Smooth muscle cell (in vitro differentiated cells): ENCODE measurements around the gene SCAMP3. TPM values are rescaled to one million over a fixed set of nuclear protein-coding genes. Genes with fewer than 3 reads are reported as not detected.

ENCODE experiments used
- DNase-seq: peaks from one replicate; lab custom pipeline; 2025; ENCODE audit not compliant: unreplicated experiment; lab: John Stamatoyannopoulos, UW
- H2AFZ ChIP-seq: fragments of 200-600 bp; sonication (generic); 2 replicates; pipeline ENCODE4 v1.6.0; 2016; ENCODE audit warnings: antibody characterized with exemption, low read depth, mild to moderate bottlenecking
- H3F3A ChIP-seq: fragments of 200-600 bp; sonication (generic); 2 replicates; pipeline ENCODE4 v1.6.0; 2017; ENCODE audit warnings: antibody characterized with exemption, low read depth
- H3K27ac ChIP-seq: fragments of 200-600 bp; sonication (generic); 2 replicates; pipeline ENCODE4 v1.5.1; 2016; ENCODE audit warnings: low read depth, mild to moderate bottlenecking
- H3K27me3 ChIP-seq: fragments of 200-600 bp; sonication (generic); 2 replicates; pipeline ENCODE4 v1.6.1; 2016; ENCODE audit warnings: low read depth, mild to moderate bottlenecking
- H3K36me3 ChIP-seq: fragments of 200-600 bp; sonication (generic); 2 replicates; pipeline ENCODE4 v1.5.1; 2016; ENCODE audit warnings: low read depth
- H3K4me1 ChIP-seq: fragments of 200-600 bp; sonication (generic); 2 replicates; pipeline ENCODE4 v1.5.1; 2016; ENCODE audit warnings: low read depth
- H3K4me2 ChIP-seq: fragments of 200-600 bp; sonication (generic); 2 replicates; pipeline ENCODE4 v1.6.0; 2016; ENCODE audit warnings: mild to moderate bottlenecking
- H3K4me3 ChIP-seq: fragments of 200-600 bp; sonication (generic); 2 replicates; pipeline ENCODE4 v1.5.1; 2016; ENCODE audit warnings: mild to moderate bottlenecking
- H3K79me2 ChIP-seq: fragments of 200-600 bp; sonication (generic); 2 replicates; pipeline ENCODE4 v1.6.0; 2016; ENCODE audit warnings: low read depth, mild to moderate bottlenecking
- H3K9ac ChIP-seq: fragments of 200-600 bp; sonication (generic); 2 replicates; pipeline ENCODE4 v1.6.0; 2016; ENCODE audit warnings: low read depth
- H3K9me3 ChIP-seq: fragments of 200-600 bp; sonication (generic); replicated peaks from 2 replicates; pipeline ENCODE4 v1.5.1; 2016; ENCODE audit warnings: low read depth
- H4K20me1 ChIP-seq: fragments of 200-600 bp; sonication (generic); 2 replicates; pipeline ENCODE4 v1.6.0; 2016; ENCODE audit warnings: low read depth
- CTCF ChIP-seq: fragments of 200-600 bp; sonication (generic); IDR thresholded peaks from 2 replicates; pipeline ENCODE4 v1.5.1; 2017; ENCODE audit warnings: borderline replicate concordance, mild to moderate bottlenecking, antibody characterized with exemption; ENCODE audit not compliant: insufficient read depth, poor library complexity, severe bottlenecking
- WGBS: methylation state at CpG from one replicate; pipeline ENCODE4 v1.1.7; 2016; ENCODE audit warnings: low lambda C conversion rate; 5-methylcytosine and 5-hydroxymethylcytosine counted together
- polyA plus RNA-seq: library from polyadenylated mRNA; unstranded; fragments of >200 nt; fragmentation: Nextera tagmentation; extraction: Ambion mirVana; gene quantifications from 2 replicates; pipeline ENCODE4 v1.2.1, GENCODE V29; 2016
- total RNA-seq: library from RNA; depleted of rRNA; stranded (reverse); fragments of >200 nt; gene quantifications from 2 replicates; pipeline ENCODE4 v1.2.3, GENCODE V29; 2014

SCAMP3 gene
- total and polyA plus RNA-seq, 2 experiments from 2014 or later = 51.4 to 118 TPM

- H3F3A ChIP-seq = no peaks in the 10 kb centered on the region
- no peak overlapping the region for H3K27ac ChIP-seq
Measured at GRCh38 chr1:155300553-155301329, 38.6 kb upstream of the SCAMP3 start.

GRCh38 chr1:155300024-155300423, 37.9 kb upstream of the SCAMP3 start:
- H3K36me3 ChIP-seq = no peaks in the 10 kb centered on the region
- no peak for DNase-seq
- H3K27me3 ChIP-seq = peaks cover 24% of the 10 kb centered on the region
- H3F3A ChIP-seq = no peaks in the 10 kb centered on the region
- H3K4me2 ChIP-seq = no peak overlapping the region
- H3K9me3 ChIP-seq = no peaks in the 10 kb centered on the region
- no peak for TF ChIP-seq CTCF
- H3K4me3 ChIP-seq = no peak overlapping the region
- no peak overlapping the region for H3K27ac ChIP-seq
- H3K4me1 ChIP-seq = peaks cover 4% of the 10 kb centered on the region
- no peaks in the 10 kb centered on the region for H3K79me2 ChIP-seq
- 96% methylated on average over 8 of the region's 8 CpGs for WGBS
- H4K20me1 ChIP-seq = no peaks in the 10 kb centered on the region
- H2AFZ ChIP-seq = no peak overlapping the region
- H3K9ac ChIP-seq = no peak overlapping the region

More at GRCh38 chr1:155300553-155301329, 38.6 kb upstream of the SCAMP3 start:
- TF ChIP-seq CTCF = no peak
- Histone ChIP-seq H2AFZ (no peak overlapping the region), H3K9me3 (no peaks in the 10 kb centered on the region), H3K4me3 (no peak overlapping the region), H3K4me1 (no peaks in the 10 kb centered on the region), H3K4me2 (no peak overlapping the region), H3K9ac (no peak overlapping the region), H4K20me1 (no peaks in the 10 kb centered on the region), H3K27me3 (peaks cover 17% of the 10 kb centered on the region), H3K36me3 (no peaks in the 10 kb centered on the region), H3K79me2 (no peaks in the 10 kb centered on the region)
- WGBS = 94% methylated on average over 9 of the region's 9 CpGs
- no peak for DNase-seq

- Histone ChIP-seq H4K20me1 (no peaks in the 10 kb centered on the region), H3F3A (no peaks in the 10 kb centered on the region), H3K9ac (no peak overlapping the region), H3K4me2 (no peak overlapping the region), H3K36me3 (no peaks in the 10 kb centered on the region), H3K4me1 (peaks cover 6% of the 10 kb centered on the region), H3K4me3 (no peak overlapping the region), H3K79me2 (no peaks in the 10 kb centered on the region), H2AFZ (no peak overlapping the region), H3K27me3 (peaks cover 48% of the 10 kb centered on the region), H3K9me3 (no peaks in the 10 kb centered on the region), H3K27ac (no peak overlapping the region)
- no peak for TF ChIP-seq CTCF
- 83% methylated on average over 7 of the region's 7 CpGs for WGBS
- no peak for DNase-seq
Measured at GRCh38 chr1:155297384-155297783, 35.2 kb upstream of the SCAMP3 start.

- H3K9ac ChIP-seq = no peak overlapping the region
- H3K36me3 ChIP-seq = no peaks in the 10 kb centered on the region
- 90% methylated on average over 3 of the region's 3 CpGs for WGBS
- H3K27me3 ChIP-seq = peaks cover 48% of the 10 kb centered on the region
- no peak for TF ChIP-seq CTCF
- H2AFZ ChIP-seq = no peak overlapping the region
- peaks cover 6% of the 10 kb centered on the region for H3K4me1 ChIP-seq
- no peaks in the 10 kb centered on the region for H4K20me1 ChIP-seq
- no peaks in the 10 kb centered on the region for H3K79me2 ChIP-seq
- no peak for DNase-seq
- H3K9me3 ChIP-seq = no peaks in the 10 kb centered on the region
- H3K27ac ChIP-seq = no peak overlapping the region
- H3K4me3 ChIP-seq = no peak overlapping the region
- H3F3A ChIP-seq = no peaks in the 10 kb centered on the region
- H3K4me2 ChIP-seq = no peak overlapping the region
Measured at GRCh38 chr1:155296661-155297060, 34.5 kb upstream of the SCAMP3 start.
